ENCODE measurements around the gene GOT1. TPM values are rescaled to one million over a fixed set of nuclear protein-coding genes. Genes with fewer than 3 reads are reported as not detected.

Gene GOT1
- total and polyA plus RNA-seq, 10 of the 15 experiments (the other 5 are each of a cell fraction or from before 2014, with no cell fraction given) = 32.5 to 67.5 (median 50.3) TPM

- TF ChIP-seq PBX3 (IDR thresholded peaks at IDR 0.05; ENCODE audit: insufficient replicate concordance, low read depth, low read length) (no peak), CHD1 (IDR thresholded peaks at IDR 0.05; ENCODE audit: low read depth, low read length) (no peak)
- TF ChIP-seq, protein P1, sequence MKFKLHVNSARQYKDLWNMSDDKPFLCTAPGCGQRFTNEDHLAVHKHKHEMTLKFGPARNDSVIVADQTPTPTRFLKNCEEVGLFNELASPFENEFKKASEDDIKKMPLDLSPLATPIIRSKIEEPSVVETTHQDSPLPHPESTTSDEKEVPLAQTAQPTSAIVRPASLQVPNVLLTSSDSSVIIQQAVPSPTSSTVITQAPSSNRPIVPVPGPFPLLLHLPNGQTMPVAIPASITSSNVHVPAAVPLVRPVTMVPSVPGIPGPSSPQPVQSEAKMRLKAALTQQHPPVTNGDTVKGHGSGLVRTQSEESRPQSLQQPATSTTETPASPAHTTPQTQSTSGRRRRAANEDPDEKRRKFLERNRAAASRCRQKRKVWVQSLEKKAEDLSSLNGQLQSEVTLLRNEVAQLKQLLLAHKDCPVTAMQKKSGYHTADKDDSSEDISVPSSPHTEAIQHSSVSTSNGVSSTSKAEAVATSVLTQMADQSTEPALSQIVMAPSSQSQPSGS (IDR thresholded peaks at IDR 0.05; ENCODE audit: low read length) = no peak
These were observed 7.8 kb downstream of the GOT1 start (continued) for GRCh38 chr10:99422529-99423096.

DNA sequence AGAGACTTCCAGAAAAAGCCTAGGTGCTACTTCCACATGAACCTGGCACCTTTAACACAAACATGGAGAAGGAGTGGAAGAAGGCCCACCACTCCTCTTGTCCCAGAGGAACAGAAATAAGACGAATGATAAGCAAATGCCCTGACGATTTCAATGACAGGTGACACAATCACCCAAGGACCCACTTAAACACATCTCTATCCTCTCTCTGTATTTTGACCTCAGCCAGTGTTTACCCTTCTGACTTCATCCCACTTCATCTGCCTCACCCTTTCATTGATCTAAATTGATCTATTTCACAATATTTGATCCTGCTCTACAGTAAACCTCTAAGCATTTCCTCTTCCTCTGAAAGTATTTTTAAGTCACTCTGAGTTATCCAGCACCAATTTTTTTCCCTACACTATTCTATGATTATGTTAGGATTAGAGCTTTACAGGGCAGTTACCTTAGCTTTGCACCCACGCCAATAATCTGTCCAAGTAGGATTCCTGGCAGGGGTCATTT is 9.1 kb downstream of the GOT1 start:
- 100% methylated on average over 3 of the region's 3 CpGs for WGBS (ENCODE audit: insufficient coverage, insufficient replicate concordance, low lambda C conversion rate, missing lambda C conversion rate)
- H3K4me2 ChIP-seq (ENCODE audit: control insufficient read depth, insufficient read depth) = no peak overlapping the region
- FAIRE-seq (no peak), ATAC-seq (no peak), DNase-seq (ENCODE audit: low read depth, low spot score) (no peak)
- no peaks in the 10 kb centered on the region for H3K9me3 ChIP-seq (replicated peaks; ENCODE audit: control insufficient read depth, insufficient read depth, low read length)
- intact Hi-C loops (cut with micrococcal nuclease; ENCODE audit: unreplicated experiment) = no loop called here
- RAD21 ChIA-PET (ENCODE audit: unreplicated experiment) = no interaction called here
- SMC1A ChIA-PET (ENCODE audit: uncharacterized antibody, unreplicated experiment) = no interaction called here
- no peak overlapping the region for H3K4me3 ChIP-seq
- H4K20me1 ChIP-seq (ENCODE audit: control insufficient read depth, insufficient read depth) = no peaks in the 10 kb centered on the region
- no peaks in the 10 kb centered on the region for H3K79me2 ChIP-seq (ENCODE audit: control insufficient read depth, insufficient read depth, low read length)
- TF ChIP-seq, protein P2, sequence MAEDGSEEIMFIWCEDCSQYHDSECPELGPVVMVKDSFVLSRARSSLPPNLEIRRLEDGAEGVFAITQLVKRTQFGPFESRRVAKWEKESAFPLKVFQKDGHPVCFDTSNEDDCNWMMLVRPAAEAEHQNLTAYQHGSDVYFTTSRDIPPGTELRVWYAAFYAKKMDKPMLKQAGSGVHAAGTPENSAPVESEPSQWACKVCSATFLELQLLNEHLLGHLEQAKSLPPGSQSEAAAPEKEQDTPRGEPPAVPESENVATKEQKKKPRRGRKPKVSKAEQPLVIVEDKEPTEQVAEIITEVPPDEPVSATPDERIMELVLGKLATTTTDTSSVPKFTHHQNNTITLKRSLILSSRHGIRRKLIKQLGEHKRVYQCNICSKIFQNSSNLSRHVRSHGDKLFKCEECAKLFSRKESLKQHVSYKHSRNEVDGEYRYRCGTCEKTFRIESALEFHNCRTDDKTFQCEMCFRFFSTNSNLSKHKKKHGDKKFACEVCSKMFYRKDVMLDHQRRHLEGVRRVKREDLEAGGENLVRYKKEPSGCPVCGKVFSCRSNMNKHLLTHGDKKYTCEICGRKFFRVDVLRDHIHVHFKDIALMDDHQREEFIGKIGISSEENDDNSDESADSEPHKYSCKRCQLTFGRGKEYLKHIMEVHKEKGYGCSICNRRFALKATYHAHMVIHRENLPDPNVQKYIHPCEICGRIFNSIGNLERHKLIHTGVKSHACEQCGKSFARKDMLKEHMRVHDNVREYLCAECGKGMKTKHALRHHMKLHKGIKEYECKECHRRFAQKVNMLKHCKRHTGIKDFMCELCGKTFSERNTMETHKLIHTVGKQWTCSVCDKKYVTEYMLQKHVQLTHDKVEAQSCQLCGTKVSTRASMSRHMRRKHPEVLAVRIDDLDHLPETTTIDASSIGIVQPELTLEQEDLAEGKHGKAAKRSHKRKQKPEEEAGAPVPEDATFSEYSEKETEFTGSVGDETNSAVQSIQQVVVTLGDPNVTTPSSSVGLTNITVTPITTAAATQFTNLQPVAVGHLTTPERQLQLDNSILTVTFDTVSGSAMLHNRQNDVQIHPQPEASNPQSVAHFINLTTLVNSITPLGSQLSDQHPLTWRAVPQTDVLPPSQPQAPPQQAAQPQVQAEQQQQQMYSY (CRISPR knock-in tag; IDR thresholded peaks at IDR 0.05) = no peak
- no peak for TF ChIP-seq ZZZ3 (IDR thresholded peaks at IDR 0.05; ENCODE audit: control insufficient read depth, insufficient read length, low read depth)
- TF ChIP-seq ESRRA (IDR thresholded peaks at IDR 0.05; ENCODE audit: low read length) = no peak
- no peaks in the 10 kb centered on the region for H3K4me1 ChIP-seq (ENCODE audit: control insufficient read depth, insufficient read depth, low read length)
- in situ Hi-C loops (cut with MboI) = no loop called here
- H2AFZ ChIP-seq (ENCODE audit: control insufficient read depth, low read depth, low read length) = no peak overlapping the region
- H3K27ac ChIP-seq (ENCODE audit: control insufficient read depth, insufficient read depth) = no peak overlapping the region
- no TSS peak for BruUV-seq (replicated peaks)
- no peak overlapping the region for H3K9ac ChIP-seq (ENCODE audit: control insufficient read depth, insufficient read depth, low read length)
- H3K27me3 ChIP-seq (replicated peaks in 1 of 2; ENCODE audit: control insufficient read depth in 2 of 2, insufficient read depth in 2 of 2, low read length in 1 of 2) = no peaks in the 10 kb centered on the region
- POLR2A ChIA-PET = no interaction called here
- H3K36me3 ChIP-seq (ENCODE audit: control insufficient read depth in 2 of 2, insufficient read depth in 2 of 2, low read length in 1 of 2) = peaks cover 1 to 10% of the 10 kb centered on the region in 2 experiments; a peak in 2 of 4 replicates
- CTCF ChIA-PET = interaction anchor here (4.2 kb wide), 1 partner anchor 15 kb away, joined by 19 read pairs; no protein-coding TSS in a partner anchor

Measured in GM12878 (cell line).